HUES48 (cell line): Measurements from ENCODE around the gene CPM.
"Not testable (repeated sequence)": the region's sequence is repeated elsewhere in the genome, so short reads cannot be mapped to it uniquely, and the experiment has no call there.

Experiments
- H3K27ac ChIP-seq: one replicate; pipeline ENCODE4 v1.7.0; 2013; ENCODE audit warnings: low read depth, low read length, inconsistent platforms
- H3K27me3 ChIP-seq: 2 replicates; pipeline ENCODE4 v1.6.1; 2013; ENCODE audit warnings: mild to moderate bottlenecking, low read length; ENCODE audit not compliant: control insufficient read depth, insufficient read depth
- H3K36me3 ChIP-seq: 2 replicates; pipeline ENCODE4 v1.6.1; 2013; ENCODE audit warnings: low read length; ENCODE audit not compliant: control insufficient read depth, insufficient read depth
- H3K4me1 ChIP-seq: 2 replicates; pipeline ENCODE4 v1.6.1; 2013; ENCODE audit warnings: mild to moderate bottlenecking, low read length; ENCODE audit not compliant: control insufficient read depth, insufficient read depth
- H3K4me3 ChIP-seq: 2 replicates; pipeline ENCODE4 v1.5.1; 2013; ENCODE audit warnings: mild to moderate bottlenecking, low read depth, low read length
- H3K9ac ChIP-seq: 2 replicates; pipeline ENCODE4 v1.6.1; 2013; ENCODE audit warnings: mild to moderate bottlenecking, low read depth, low read length, moderate library complexity
- H3K9me3 ChIP-seq: 2 replicates; pipeline ENCODE4 v1.6.1; 2013; ENCODE audit warnings: low read length; ENCODE audit not compliant: control insufficient read depth, insufficient read depth

CPM gene

GRCh38 chr12:68864604-68865003 is 68.4 kb downstream of the CPM start:
- H3K27me3 ChIP-seq: no peaks in the 10 kb centered on the region
- H3K9ac ChIP-seq: no peak overlapping the region
- no peak overlapping the region for H3K4me3 ChIP-seq
- H3K27ac ChIP-seq: no peak overlapping the region
- peaks cover 7% of the 10 kb centered on the region; the same call in 1 of the 2 replicates for H3K4me1 ChIP-seq
- H3K36me3 ChIP-seq: no peaks in the 10 kb centered on the region
- H3K9me3 ChIP-seq: no peaks in the 10 kb centered on the region

GRCh38 chr12:68863886-68864454 is 69.0 kb downstream of the CPM start:
- not testable (repeated sequence) for H3K4me3 ChIP-seq

GRCh38 chr12:68863109-68863770 is 69.7 kb downstream of the CPM start:
- H3K36me3 ChIP-seq: no peaks in the 10 kb centered on the region
- H3K4me1 ChIP-seq: peaks cover 7% of the 10 kb centered on the region; the same call in 1 of the 2 replicates
- H3K9ac ChIP-seq: no peak overlapping the region
- H3K27me3 ChIP-seq: no peaks in the 10 kb centered on the region
- no peak overlapping the region for H3K4me3 ChIP-seq
- H3K27ac ChIP-seq: no peak overlapping the region
- no peaks in the 10 kb centered on the region for H3K9me3 ChIP-seq

More at GRCh38 chr12:68863886-68864454, 69.0 kb downstream of the CPM start:
- H3K27ac ChIP-seq, H3K27me3 ChIP-seq, H3K4me1 ChIP-seq, H3K9ac ChIP-seq, H3K36me3 ChIP-seq, H3K9me3 ChIP-seq: not testable (repeated sequence)

- Histone ChIP-seq H3K27ac (no peak overlapping the region), H3K4me3 (no peak overlapping the region), H3K9me3 (no peaks in the 10 kb centered on the region), H3K9ac (no peak overlapping the region), H3K27me3 (no peaks in the 10 kb centered on the region), H3K36me3 (no peaks in the 10 kb centered on the region), H3K4me1 (no peaks in the 10 kb centered on the region)
Measured at GRCh38 chr12:68861890-68862289, 71.1 kb downstream of the CPM start.

GRCh38 chr12:68856510-68856909 is 76.5 kb downstream of the CPM start:
- H3K9me3 ChIP-seq: no peaks in the 10 kb centered on the region
- no peak overlapping the region for H3K9ac ChIP-seq
- no peak overlapping the region for H3K27ac ChIP-seq
- no peaks in the 10 kb centered on the region for H3K36me3 ChIP-seq
- no peak overlapping the region for H3K4me3 ChIP-seq
- H3K4me1 ChIP-seq: no peaks in the 10 kb centered on the region
- H3K27me3 ChIP-seq: no peaks in the 10 kb centered on the region

GRCh38 chr12:68855771-68856170 is 77.2 kb downstream of the CPM start:
- no peak overlapping the region for H3K9ac ChIP-seq
- H3K27me3 ChIP-seq: no peaks in the 10 kb centered on the region
- no peak overlapping the region for H3K4me3 ChIP-seq
- no peaks in the 10 kb centered on the region for H3K36me3 ChIP-seq
- H3K4me1 ChIP-seq: no peaks in the 10 kb centered on the region
- H3K9me3 ChIP-seq: no peaks in the 10 kb centered on the region
- no peak overlapping the region for H3K27ac ChIP-seq

- H3K4me1 ChIP-seq: no peaks in the 10 kb centered on the region
- no peak overlapping the region for H3K4me3 ChIP-seq
- H3K9me3 ChIP-seq: no peaks in the 10 kb centered on the region
- no peak overlapping the region for H3K27ac ChIP-seq
- H3K36me3 ChIP-seq: no peaks in the 10 kb centered on the region
- H3K27me3 ChIP-seq: no peaks in the 10 kb centered on the region
- H3K9ac ChIP-seq: no peak overlapping the region
Measured at GRCh38 chr12:68855111-68855510, 77.9 kb downstream of the CPM start.

- no peaks in the 10 kb centered on the region for H3K27me3 ChIP-seq
- no peaks in the 10 kb centered on the region for H3K36me3 ChIP-seq
- H3K9ac ChIP-seq: no peak overlapping the region
- H3K4me1 ChIP-seq: no peaks in the 10 kb centered on the region
- no peak overlapping the region for H3K4me3 ChIP-seq
- no peaks in the 10 kb centered on the region for H3K9me3 ChIP-seq
- H3K27ac ChIP-seq: no peak overlapping the region
Measured at GRCh38 chr12:68854554-68854953, 78.4 kb downstream of the CPM start.

- H3K9ac ChIP-seq: no peak overlapping the region
- H3K4me3 ChIP-seq: no peak overlapping the region
Measured at GRCh38 chr12:68854078-68854468, 78.9 kb downstream of the CPM start.

GRCh38 chr12:68853396-68854077 is 79.4 kb downstream of the CPM start:
- H3K36me3 ChIP-seq: no peaks in the 10 kb centered on the region
- no peaks in the 10 kb centered on the region for H3K27me3 ChIP-seq
- H3K4me1 ChIP-seq: no peaks in the 10 kb centered on the region
- H3K27ac ChIP-seq: no peak overlapping the region
- no peak overlapping the region for H3K9ac ChIP-seq
- no peak overlapping the region for H3K4me3 ChIP-seq
- H3K9me3 ChIP-seq: no peaks in the 10 kb centered on the region

More at GRCh38 chr12:68854078-68854468, 78.9 kb downstream of the CPM start:
- Histone ChIP-seq H3K27me3 (no peaks in the 10 kb centered on the region), H3K9me3 (no peaks in the 10 kb centered on the region), H3K4me1 (no peaks in the 10 kb centered on the region), H3K27ac (no peak overlapping the region), H3K36me3 (no peaks in the 10 kb centered on the region)

- H3K27me3 ChIP-seq: no peaks in the 10 kb centered on the region
Measured at GRCh38 chr12:68851592-68852306, 81.2 kb downstream of the CPM start.

More at GRCh38 chr12:68851592-68852306, 81.2 kb downstream of the CPM start:
- Histone ChIP-seq H3K27ac (no peak overlapping the region), H3K9ac (no peak overlapping the region), H3K36me3 (no peaks in the 10 kb centered on the region), H3K9me3 (no peaks in the 10 kb centered on the region), H3K4me1 (no peaks in the 10 kb centered on the region), H3K4me3 (no peak overlapping the region)
